SK-N-MC (cell line): Measurements from ENCODE around the gene MAST3.

Experiments used
- EZH2 ChIP-seq: fragments of 200-600 bp; sonication (generic); IDR thresholded peaks from one replicate; pipeline ENCODE4 v1.6.1; 2017; ENCODE audit warnings: antibody characterized with exemption
- FOXP2 ChIP-seq: optimal IDR thresholded peaks from 2 replicates; pipeline ENCODE3; 2011; ENCODE audit warnings: mild to moderate bottlenecking, moderate library complexity; ENCODE audit not compliant: insufficient read depth; ENCODE audit errors: extremely low read length, control extremely low read depth
- POLR2AphosphoS5 ChIP-seq: IDR thresholded peaks from 2 replicates; pipeline ENCODE4 v1.6.1; 2012; ENCODE audit warnings: mild to moderate bottlenecking, low read depth, low read length, borderline replicate concordance

DNA sequence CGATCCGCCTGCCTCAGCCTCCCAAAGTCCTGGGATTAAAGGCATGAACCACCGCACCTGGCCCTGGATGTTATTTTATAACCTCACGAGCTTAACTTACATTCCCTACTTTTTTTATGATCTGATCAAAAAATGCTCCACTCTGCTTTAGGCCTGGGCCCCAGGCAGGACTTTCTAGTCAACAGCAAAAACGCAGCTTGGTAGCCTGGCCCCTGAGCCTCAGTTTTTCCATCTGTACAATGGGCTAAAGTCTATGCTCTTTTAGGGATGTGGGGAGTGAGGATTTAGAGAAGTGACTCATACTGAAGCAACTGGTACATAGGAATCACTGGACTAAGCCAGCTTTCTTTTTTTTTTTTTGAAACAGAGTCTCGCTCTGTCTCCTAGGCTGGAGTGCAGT, 43.5 kb downstream of the MAST3 start:
- TF ChIP-seq POLR2AphosphoS5 (no peak), EZH2 (no peak), FOXP2 (no peak)
